GM19467 (cell line): ENCODE results near the gene PDE10A.

ENCODE experiments used
- ATAC-seq: cut with Tn5 transposase; IDR thresholded peaks from one replicate; pipeline ENCODE4 v1.9.1; 2021; ENCODE audit warnings: mild to moderate bottlenecking, moderate library complexity; ENCODE audit not compliant: unreplicated experiment

PDE10A gene

GRCh38 chr6:165656581-165657324 lies 6.3 kb downstream of the PDE10A start:
- no peak for ATAC-seq

GRCh38 chr6:165655191-165655590 lies 7.8 kb downstream of the PDE10A start:
- ATAC-seq, result no peak

DNA sequence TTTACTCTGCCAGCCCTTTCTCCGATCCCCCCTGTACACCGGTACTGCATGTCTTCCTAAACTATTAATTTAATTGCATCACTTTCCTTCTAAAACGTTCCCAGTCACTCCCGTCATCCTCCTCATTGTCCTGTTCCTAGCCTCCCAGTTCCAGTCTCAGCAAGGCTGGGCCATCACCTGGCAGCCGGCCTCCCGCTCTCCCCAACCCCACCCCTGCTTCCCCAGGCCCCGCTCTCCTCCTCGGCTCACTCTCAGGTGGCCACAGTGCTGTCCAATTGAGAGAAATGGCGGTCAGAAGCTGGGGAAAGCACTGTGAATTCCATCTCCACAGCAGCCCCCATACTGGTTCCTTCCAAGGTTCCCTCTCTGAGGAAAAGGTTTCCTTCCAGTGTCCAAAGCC lies 8.9 kb downstream of the PDE10A start:
- no peak for ATAC-seq

GRCh38 chr6:165653607-165654006 lies 9.4 kb downstream of the PDE10A start:
- ATAC-seq, result no peak

- no peak for ATAC-seq
Measured at GRCh38 chr6:165653196-165653595, 9.8 kb downstream of the PDE10A start.

DNA sequence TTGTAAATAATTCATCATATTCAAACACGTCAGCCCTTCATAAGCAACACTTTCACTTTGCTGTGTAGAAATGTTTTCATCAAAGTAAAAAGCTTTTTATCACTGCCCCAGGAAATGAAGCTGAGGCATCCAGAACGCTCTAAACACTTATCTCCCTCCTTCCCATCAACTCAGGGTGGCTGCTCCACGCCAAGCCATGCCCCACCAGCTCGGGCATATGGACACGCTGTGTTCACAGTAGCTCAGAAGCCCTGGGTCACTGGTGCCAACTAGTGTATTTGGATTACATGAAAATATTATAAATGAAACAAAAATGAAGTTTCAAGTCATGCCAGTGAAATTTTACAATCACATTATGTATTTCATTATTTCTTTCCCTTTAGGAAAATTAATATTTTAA lies 10.3 kb downstream of the PDE10A start:
- no peak for ATAC-seq

DNA sequence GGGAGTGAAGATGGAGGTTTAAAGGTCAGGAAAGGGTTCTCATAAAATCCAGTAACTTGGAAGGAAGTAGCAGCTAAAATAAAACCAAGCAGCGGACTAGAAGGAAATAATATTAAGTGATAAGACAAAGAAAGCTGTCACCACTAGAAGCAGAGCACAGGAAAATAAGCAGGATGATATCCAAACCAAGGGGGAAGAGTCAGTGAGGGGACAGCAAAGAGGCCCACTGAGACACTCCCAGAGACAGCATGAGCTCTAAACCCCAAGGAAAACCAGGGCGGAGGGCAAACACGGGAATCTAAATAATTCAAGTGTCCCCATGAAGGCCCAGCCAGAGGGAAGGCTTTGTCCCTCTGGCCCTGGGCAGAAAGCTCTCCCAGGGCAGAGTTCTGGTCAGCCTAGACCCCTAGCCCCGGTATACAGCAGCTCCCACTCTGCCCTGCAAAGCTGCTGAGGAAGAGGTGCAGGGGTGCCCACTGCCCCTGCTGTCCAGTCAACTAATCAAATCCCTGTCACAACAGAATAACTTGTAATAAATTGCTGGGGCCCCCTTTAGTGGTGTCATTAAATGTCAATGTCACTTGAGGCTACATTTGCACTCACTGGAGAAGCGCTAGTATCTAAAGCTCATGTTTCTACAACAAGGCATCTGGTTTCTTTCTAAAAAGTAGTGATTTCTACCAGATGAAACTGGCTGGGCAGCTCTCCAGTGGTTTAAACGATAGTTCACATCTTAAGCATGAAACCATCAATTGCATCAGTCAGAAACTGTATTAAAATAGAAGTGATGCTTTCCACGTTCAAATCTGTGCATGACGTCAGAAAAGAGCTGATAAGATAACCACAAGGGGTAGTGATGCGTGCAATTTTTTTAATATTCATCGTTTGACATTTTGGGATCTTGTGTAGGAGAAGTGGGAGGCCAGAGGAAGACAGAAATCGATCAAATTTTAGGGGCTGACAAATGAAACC lies 13.6 kb downstream of the PDE10A start:
- no peak for ATAC-seq

DNA sequence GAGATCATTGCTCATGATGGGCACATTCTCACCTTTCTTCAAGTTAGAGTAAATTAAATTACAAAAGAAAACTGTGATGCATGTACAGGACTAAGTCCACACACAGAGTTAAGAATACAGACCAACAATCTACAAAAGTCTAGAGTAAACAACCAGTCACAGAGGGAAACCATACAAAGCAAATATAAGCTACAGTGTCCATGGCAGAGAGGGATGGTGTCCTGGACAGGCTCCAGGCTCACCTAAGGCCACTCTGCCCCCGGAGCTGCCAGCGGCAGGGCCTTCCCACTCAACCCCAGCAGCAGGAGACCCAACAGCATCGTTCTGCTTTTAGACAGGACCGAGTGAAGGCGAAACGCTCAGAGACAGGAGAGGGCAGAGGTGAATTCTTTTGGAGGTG lies 16.0 kb downstream of the PDE10A start:
- ATAC-seq, result no peak

- ATAC-seq, result no peak
Measured at GRCh38 chr6:165645919-165646318, 17.1 kb downstream of the PDE10A start.

DNA sequence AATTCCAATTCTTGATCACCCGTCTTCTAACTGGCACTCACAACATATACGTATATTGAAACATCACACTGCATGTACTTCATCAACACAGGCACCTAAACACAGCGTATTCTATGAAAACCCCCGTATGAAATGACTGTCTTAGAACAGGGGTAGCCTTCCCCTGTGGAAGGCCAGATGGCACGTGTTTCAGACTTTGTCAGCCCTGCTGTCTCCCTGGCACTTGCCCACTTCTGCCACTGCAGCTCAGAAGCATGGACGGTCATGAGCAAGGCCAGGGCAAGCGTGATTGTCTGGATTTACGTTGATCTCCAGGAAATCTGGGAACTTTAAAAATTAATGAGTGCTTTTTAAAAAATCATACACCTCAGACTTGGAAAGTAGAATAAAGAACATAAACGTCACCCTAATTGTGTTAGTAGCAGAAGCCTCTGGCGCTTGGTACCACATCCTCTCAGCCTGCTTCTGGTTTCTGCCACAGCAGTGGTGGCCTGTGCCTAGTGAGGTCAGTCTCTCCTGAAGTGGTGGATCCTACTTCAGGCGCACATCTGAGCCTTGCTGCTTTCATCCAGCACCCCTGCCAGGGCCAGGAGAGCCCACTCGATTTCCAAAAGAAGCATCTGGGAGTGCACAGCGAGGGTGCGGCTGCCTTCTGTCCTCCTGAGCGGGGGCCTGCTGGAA lies 18.3 kb downstream of the PDE10A start:
- no peak for ATAC-seq

DNA sequence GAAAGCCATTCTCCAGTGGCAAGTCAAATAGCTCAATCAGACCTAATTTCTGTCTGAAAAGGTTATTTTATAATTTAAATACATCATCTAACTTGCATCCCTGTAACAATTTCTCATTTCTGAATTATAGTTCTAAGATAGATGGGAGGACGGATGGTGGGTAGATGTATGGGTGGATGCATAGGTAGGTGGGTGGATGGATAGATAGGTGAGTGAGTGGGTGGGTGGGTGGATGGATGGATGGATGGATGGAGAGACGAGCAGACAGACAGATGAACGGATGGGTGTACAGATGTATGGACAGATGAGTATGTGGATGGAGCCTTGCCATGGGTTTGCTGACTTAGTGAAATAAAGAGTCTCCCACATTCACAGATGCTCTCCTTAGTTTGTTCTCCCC lies 20.0 kb downstream of the PDE10A start:
- ATAC-seq, result no peak

DNA sequence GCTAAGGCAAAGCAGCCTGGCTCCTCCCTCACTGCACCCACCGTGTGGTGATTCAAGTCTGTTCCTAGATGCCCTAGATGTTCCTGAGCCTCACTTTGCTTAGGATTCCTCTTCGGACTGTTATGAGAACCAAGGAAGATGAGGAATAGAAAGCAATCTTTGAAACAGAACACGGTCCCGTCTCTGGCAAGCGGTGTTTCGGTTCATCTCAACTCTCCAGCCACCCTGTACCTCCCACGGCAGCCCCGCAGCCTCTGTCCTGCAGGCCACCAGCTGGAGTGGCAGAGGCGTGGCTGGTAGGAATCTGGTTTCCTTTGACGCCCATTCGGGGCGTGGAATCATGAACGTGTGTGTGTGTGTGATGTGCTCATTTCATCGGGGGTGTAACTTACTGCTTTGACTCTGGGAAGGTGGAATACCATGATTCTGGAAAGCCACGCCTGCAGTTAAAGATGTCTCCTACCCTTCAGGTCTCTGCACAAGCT lies 21.3 kb downstream of the PDE10A start:
- no peak for ATAC-seq

- no peak for ATAC-seq
Measured at GRCh38 chr6:165640806-165641205, 22.2 kb downstream of the PDE10A start.

DNA sequence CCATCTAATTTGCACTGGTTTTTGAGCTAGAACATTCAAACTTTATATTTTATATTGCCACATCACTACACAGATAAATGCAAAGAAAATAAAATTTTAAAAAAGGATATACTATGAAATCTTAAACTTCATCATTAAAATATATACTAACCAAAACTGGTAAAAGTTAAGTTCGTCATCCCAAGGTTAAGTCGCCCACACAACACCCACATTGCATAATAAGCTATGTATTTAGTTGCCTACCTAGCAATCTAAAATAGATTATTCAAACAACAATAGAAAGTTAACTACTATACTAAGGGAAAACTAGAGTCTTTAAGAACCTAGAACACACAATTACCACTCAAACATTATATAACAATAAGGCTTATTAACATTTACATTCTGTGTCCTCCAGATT lies 24.5 kb downstream of the PDE10A start:
- ATAC-seq, result no peak

DNA sequence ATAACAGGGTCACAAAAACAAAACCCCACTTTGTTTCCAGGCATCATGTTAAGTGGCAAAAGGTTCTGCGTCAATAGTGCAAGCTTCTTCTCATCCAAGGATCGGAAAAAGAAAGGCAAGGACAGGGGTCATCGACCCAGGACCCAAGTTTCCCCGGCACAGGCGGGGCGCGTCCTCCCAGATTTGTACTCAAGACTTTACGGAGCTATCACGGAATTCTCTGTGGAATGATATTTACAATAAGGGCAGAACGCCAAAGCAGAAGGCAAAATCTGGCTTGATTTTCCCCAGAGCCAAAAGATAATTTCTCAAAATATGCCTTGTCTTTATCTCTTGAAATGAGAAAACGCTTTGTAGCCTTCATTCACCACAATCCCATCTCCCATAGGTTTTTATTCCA lies 25.5 kb downstream of the PDE10A start:
- ATAC-seq, result no peak

- ATAC-seq, result no peak
Measured at GRCh38 chr6:165636402-165637048, 26.5 kb downstream of the PDE10A start.

GRCh38 chr6:165635965-165636364 lies 27.1 kb downstream of the PDE10A start:
- no peak for ATAC-seq

GRCh38 chr6:165634101-165634880 lies 28.8 kb downstream of the PDE10A start:
- no peak for ATAC-seq

- ATAC-seq, result no peak
Measured at GRCh38 chr6:165632194-165632593, 30.8 kb downstream of the PDE10A start.

DNA sequence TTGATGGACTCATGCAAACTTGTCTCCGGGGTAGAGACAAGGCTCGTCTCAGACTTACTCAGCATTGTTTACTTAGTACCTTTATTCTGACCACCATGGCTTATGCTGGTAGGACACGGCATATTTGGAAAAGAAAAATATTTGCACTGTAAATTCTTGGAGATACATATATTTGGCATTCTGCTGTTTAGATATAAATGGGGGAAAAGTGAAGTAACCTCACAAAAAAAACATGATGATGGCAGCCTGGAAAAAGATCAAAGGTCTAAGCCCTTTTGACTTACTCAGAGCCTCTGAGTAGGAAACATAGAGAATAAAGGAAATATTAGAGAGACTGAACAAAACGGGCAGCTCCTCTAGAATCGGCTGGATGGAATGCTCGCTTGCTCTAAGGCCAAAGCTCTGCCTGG lies 32.5 kb downstream of the PDE10A start:
- ATAC-seq, result no peak
